ENCODE data around the gene NRP2.

DNA sequence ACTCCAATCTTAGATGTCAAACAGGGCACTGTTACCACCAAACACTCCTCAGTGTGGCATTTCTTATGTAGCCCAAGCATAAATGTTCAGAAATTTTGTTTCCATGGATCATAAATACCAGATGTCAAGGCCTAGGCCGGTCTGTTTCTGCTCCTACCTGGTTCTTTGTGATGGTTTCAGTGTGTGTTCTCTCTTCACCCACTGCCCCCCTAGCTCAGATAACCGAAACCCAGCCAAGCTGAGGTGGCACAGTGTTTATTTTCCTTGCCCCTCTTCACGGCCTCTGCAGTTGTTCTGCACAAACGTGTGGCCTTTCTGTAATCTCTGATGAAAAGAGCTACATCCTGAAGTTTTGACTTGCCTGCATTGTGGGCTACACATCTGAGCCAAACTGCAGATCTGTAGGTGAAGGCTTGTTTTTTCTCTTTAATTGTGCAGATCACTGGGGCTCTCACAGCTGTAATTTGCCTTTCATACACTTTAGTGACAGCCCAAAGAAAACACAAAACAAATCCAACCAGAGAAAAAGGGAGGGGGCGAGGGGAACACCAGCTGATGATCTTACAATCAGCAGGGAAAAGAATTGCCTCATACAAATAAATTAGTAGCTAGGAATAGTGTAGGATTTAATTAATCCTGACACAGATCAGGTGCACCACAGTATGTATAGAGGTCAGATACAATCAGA lies 99.1 kb downstream of the NRP2 start:
- TF ChIP-seq, protein P1, sequence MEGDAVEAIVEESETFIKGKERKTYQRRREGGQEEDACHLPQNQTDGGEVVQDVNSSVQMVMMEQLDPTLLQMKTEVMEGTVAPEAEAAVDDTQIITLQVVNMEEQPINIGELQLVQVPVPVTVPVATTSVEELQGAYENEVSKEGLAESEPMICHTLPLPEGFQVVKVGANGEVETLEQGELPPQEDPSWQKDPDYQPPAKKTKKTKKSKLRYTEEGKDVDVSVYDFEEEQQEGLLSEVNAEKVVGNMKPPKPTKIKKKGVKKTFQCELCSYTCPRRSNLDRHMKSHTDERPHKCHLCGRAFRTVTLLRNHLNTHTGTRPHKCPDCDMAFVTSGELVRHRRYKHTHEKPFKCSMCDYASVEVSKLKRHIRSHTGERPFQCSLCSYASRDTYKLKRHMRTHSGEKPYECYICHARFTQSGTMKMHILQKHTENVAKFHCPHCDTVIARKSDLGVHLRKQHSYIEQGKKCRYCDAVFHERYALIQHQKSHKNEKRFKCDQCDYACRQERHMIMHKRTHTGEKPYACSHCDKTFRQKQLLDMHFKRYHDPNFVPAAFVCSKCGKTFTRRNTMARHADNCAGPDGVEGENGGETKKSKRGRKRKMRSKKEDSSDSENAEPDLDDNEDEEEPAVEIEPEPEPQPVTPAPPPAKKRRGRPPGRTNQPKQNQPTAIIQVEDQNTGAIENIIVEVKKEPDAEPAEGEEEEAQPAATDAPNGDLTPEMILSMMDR (IDR thresholded peaks at IDR 0.05): no peak
- TF ChIP-seq POLR2AphosphoS5 (IDR thresholded peaks at IDR 0.05) (no peak), POLR2A (IDR thresholded peaks at IDR 0.05) (no peak)

All from prostate gland (tissue), 2 donors.